ENCODE measurements around the gene LMAN1L. TPM values are rescaled to one million over a fixed set of nuclear protein-coding genes. Genes with fewer than 3 reads are reported as not detected.

The LMAN1L gene
- polyA plus RNA-seq, 1 donor from 2014 or later: not detected

DNA sequence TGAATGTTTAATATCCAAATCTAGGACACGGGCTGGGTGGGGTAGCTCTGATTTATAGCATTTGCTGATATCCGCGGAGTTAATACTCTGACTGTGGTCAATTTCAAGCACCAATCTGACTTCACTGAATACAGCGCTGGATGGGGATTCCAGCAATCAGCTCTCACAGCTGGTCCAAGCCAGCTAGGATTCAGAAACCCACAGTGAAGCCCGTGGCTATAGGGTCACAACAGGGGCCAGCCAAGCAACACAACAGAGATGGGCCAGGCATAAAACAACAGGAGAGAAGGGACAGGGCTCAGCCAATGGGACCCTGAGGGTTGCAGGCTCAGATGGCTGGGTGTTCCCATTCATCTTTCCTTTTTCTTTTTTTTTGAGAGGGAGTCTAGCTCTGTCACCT is 5.4 kb upstream of the LMAN1L start:
- Histone ChIP-seq H2AFZ (ENCODE audit: low read depth, low read length) (no peak overlapping the region), H3K79me2 (replicated peaks; ENCODE audit: insufficient read depth, low read length) (no peaks in the 10 kb centered on the region), H3K9ac (ENCODE audit: low read length) (no peak overlapping the region), H4K20me1 (ENCODE audit: insufficient read depth) (no peaks in the 10 kb centered on the region), H3K9me2 (ENCODE audit: insufficient read depth, low read length) (no peaks in the 10 kb centered on the region), H3K36me3 (ENCODE audit: insufficient read depth, low read length) (peaks cover 4% of the 10 kb centered on the region), H3K27ac (ENCODE audit: low read length) (no peak overlapping the region), H3K27me3 (ENCODE audit: insufficient read depth, low read depth, low read length) (no peaks in the 10 kb centered on the region), H3F3A (ENCODE audit: insufficient read depth, low read length, poor library complexity, severe bottlenecking) (no peaks in the 10 kb centered on the region), H3K9me3 (ENCODE audit: low read length) (no peaks in the 10 kb centered on the region), H3K4me3 (ENCODE audit: low read length) (no peak overlapping the region), H3K4me2 (ENCODE audit: low read length) (no peak overlapping the region)
- TF ChIP-seq, protein P1, sequence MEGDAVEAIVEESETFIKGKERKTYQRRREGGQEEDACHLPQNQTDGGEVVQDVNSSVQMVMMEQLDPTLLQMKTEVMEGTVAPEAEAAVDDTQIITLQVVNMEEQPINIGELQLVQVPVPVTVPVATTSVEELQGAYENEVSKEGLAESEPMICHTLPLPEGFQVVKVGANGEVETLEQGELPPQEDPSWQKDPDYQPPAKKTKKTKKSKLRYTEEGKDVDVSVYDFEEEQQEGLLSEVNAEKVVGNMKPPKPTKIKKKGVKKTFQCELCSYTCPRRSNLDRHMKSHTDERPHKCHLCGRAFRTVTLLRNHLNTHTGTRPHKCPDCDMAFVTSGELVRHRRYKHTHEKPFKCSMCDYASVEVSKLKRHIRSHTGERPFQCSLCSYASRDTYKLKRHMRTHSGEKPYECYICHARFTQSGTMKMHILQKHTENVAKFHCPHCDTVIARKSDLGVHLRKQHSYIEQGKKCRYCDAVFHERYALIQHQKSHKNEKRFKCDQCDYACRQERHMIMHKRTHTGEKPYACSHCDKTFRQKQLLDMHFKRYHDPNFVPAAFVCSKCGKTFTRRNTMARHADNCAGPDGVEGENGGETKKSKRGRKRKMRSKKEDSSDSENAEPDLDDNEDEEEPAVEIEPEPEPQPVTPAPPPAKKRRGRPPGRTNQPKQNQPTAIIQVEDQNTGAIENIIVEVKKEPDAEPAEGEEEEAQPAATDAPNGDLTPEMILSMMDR (IDR thresholded peaks at IDR 0.05; ENCODE audit: poor library complexity, severe bottlenecking): no peak
- TF ChIP-seq TAF1 (IDR thresholded peaks at IDR 0.05; ENCODE audit: low read depth): no peak
- no peak for TF ChIP-seq EP300 (conservative IDR thresholded peaks at IDR 0.05; ENCODE audit: poor library complexity, severe bottlenecking)
- TF ChIP-seq, protein P2, sequence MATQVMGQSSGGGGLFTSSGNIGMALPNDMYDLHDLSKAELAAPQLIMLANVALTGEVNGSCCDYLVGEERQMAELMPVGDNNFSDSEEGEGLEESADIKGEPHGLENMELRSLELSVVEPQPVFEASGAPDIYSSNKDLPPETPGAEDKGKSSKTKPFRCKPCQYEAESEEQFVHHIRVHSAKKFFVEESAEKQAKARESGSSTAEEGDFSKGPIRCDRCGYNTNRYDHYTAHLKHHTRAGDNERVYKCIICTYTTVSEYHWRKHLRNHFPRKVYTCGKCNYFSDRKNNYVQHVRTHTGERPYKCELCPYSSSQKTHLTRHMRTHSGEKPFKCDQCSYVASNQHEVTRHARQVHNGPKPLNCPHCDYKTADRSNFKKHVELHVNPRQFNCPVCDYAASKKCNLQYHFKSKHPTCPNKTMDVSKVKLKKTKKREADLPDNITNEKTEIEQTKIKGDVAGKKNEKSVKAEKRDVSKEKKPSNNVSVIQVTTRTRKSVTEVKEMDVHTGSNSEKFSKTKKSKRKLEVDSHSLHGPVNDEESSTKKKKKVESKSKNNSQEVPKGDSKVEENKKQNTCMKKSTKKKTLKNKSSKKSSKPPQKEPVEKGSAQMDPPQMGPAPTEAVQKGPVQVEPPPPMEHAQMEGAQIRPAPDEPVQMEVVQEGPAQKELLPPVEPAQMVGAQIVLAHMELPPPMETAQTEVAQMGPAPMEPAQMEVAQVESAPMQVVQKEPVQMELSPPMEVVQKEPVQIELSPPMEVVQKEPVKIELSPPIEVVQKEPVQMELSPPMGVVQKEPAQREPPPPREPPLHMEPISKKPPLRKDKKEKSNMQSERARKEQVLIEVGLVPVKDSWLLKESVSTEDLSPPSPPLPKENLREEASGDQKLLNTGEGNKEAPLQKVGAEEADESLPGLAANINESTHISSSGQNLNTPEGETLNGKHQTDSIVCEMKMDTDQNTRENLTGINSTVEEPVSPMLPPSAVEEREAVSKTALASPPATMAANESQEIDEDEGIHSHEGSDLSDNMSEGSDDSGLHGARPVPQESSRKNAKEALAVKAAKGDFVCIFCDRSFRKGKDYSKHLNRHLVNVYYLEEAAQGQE (IDR thresholded peaks at IDR 0.05; ENCODE audit: borderline replicate concordance): no peak
- TF ChIP-seq SMC3 (conservative IDR thresholded peaks at IDR 0.05; ENCODE audit: poor library complexity): no peak
- no peak for TF ChIP-seq EZH2 (IDR thresholded peaks at IDR 0.05; ENCODE audit: borderline replicate concordance, insufficient read depth, low read length, poor library complexity, severe bottlenecking)
- TF ChIP-seq RAD21 (conservative IDR thresholded peaks at IDR 0.05): no peak

DNA sequence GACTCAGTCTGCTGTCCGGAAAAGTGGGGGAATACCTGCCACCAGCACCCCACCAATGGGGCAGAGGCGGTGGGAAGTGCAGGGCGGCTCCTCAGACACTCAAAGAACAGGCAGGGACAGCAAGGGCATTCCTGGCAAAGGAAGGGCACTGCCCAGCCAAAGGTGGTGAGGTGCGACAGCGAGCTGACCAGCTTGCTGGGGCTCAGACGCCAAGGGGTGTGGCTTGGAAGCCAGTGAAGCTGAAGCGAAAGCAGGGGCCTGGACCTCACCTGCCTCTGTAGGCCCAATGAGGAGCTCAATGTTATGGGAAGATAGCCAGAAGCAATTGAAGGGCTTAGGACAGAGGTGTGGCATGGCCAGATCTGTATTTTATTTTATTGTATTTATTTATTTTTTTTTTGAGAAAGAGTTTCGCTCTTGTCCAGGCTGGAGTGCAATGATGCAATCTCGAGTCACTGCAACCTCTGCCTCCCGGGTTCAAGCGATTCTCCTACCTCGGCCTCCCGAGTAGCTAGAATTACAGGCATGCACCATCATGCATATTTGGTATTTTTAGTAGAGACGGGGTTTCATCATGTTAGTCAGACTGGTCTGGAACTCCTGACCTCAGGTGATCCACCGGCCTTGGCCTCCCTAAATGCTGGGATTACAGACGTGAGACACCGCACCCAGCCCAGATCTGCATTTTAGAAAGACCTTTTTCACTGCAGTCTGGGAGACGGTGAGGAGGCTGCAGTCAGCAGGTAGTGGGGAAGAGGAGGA is 4.4 kb upstream of the LMAN1L start:
- peaks cover under 1% of the 10 kb centered on the region for H3K36me3 ChIP-seq (ENCODE audit: insufficient read depth, low read length)
- H3K4me3 ChIP-seq (ENCODE audit: low read length): no peak overlapping the region
- H3K9me2 ChIP-seq (ENCODE audit: insufficient read depth, low read length): no peaks in the 10 kb centered on the region
- H3K27me3 ChIP-seq (ENCODE audit: insufficient read depth, low read depth, low read length): no peaks in the 10 kb centered on the region
- no peak overlapping the region for H2AFZ ChIP-seq (ENCODE audit: low read depth, low read length)
- no peaks in the 10 kb centered on the region for H3K79me2 ChIP-seq (replicated peaks; ENCODE audit: insufficient read depth, low read length)
- no peak overlapping the region for H3K9ac ChIP-seq (ENCODE audit: low read length)
- no peak for TF ChIP-seq POLR2AphosphoS5 (IDR thresholded peaks at IDR 0.05)
- TF ChIP-seq, protein P1 (IDR thresholded peaks at IDR 0.05; ENCODE audit: poor library complexity, severe bottlenecking): no peak
- no peak for TF ChIP-seq RAD21 (conservative IDR thresholded peaks at IDR 0.05)
- no peak for TF ChIP-seq EP300 (conservative IDR thresholded peaks at IDR 0.05; ENCODE audit: poor library complexity, severe bottlenecking)
- TF ChIP-seq EZH2 (IDR thresholded peaks at IDR 0.05; ENCODE audit: borderline replicate concordance, insufficient read depth, low read length, poor library complexity, severe bottlenecking): no peak
- no peak for TF ChIP-seq SMC3 (conservative IDR thresholded peaks at IDR 0.05; ENCODE audit: poor library complexity)
- TF ChIP-seq MXI1 (conservative IDR thresholded peaks at IDR 0.05; ENCODE audit: poor library complexity, severe bottlenecking): no peak
- no peak for TF ChIP-seq TAF1 (IDR thresholded peaks at IDR 0.05; ENCODE audit: low read depth)
- no peaks in the 10 kb centered on the region for H4K20me1 ChIP-seq (ENCODE audit: insufficient read depth)
- H3K4me2 ChIP-seq (ENCODE audit: low read length): no peak overlapping the region
- no peaks in the 10 kb centered on the region for H3K9me3 ChIP-seq (ENCODE audit: low read length)
- H3F3A ChIP-seq (ENCODE audit: insufficient read depth, low read length, poor library complexity, severe bottlenecking): no peaks in the 10 kb centered on the region
- H3K27ac ChIP-seq (ENCODE audit: low read length): no peak overlapping the region

Data from neural cell (in vitro differentiated cells).